Measurements from ENCODE around the gene OAF.
"Not testable (repeated sequence)": the region's sequence is repeated elsewhere in the genome, so short reads cannot be mapped to it uniquely, and the experiment has no call there.

Gene OAF

GRCh38 chr11:120259241-120259640 is 48.4 kb downstream of the OAF start:
- H3K36me3 ChIP-seq (replicated peaks) = no peaks in the 10 kb centered on the region
- DNase-seq (ENCODE audit: low spot score in 2 of 2) = no peak

GRCh38 chr11:120259988-120260565 is 49.2 kb downstream of the OAF start:
- no peak overlapping the region for H3K4me3 ChIP-seq
- no peaks in the 10 kb centered on the region for H3K9me3 ChIP-seq
- no peaks in the 10 kb centered on the region for H3K36me3 ChIP-seq (replicated peaks)
- in situ Hi-C loops (cut with MboI; ENCODE audit: low sequenced_read_pairs) = no loop called here
- peaks cover 21% of the 10 kb centered on the region for H3K27me3 ChIP-seq (ENCODE audit: low read depth)
- no peak for DNase-seq (ENCODE audit: low spot score in 2 of 2)
- H3K4me1 ChIP-seq = peaks cover 6% of the 10 kb centered on the region; the same call in 1 of the 2 replicates

More at GRCh38 chr11:120259241-120259640, 48.4 kb downstream of the OAF start:
- peaks cover 6% of the 10 kb centered on the region; the same call in 1 of the 2 replicates for H3K4me1 ChIP-seq
- no peak overlapping the region for H3K4me3 ChIP-seq
- no peaks in the 10 kb centered on the region for H3K9me3 ChIP-seq
- H3K27me3 ChIP-seq (ENCODE audit: low read depth) = peaks cover 21% of the 10 kb centered on the region
- in situ Hi-C loops (cut with MboI; ENCODE audit: low sequenced_read_pairs) = no loop called here

- peaks cover 3% of the 10 kb centered on the region; the same call in 1 of the 2 replicates for H3K4me1 ChIP-seq
- no peak overlapping the region for H3K4me3 ChIP-seq
- no peaks in the 10 kb centered on the region for H3K36me3 ChIP-seq (replicated peaks)
- H3K9me3 ChIP-seq = no peaks in the 10 kb centered on the region
- in situ Hi-C loops (cut with MboI; ENCODE audit: low sequenced_read_pairs) = no loop called here
- no peak for DNase-seq (ENCODE audit: low spot score in 2 of 2)
- H3K27me3 ChIP-seq (ENCODE audit: low read depth) = peaks cover 20% of the 10 kb centered on the region
Observed at GRCh38 chr11:120260616-120261015, 49.8 kb downstream of the OAF start.

GRCh38 chr11:120261321-120261720 is 50.5 kb downstream of the OAF start:
- no peaks in the 10 kb centered on the region for H3K9me3 ChIP-seq
- peaks cover 13% of the 10 kb centered on the region for H3K27me3 ChIP-seq (ENCODE audit: low read depth)
- H3K4me3 ChIP-seq = no peak overlapping the region
- DNase-seq (ENCODE audit: low spot score in 2 of 2) = no peak
- H3K36me3 ChIP-seq (replicated peaks) = no peaks in the 10 kb centered on the region
- in situ Hi-C loops (cut with MboI; ENCODE audit: low sequenced_read_pairs) = no loop called here
- H3K4me1 ChIP-seq = no peaks in the 10 kb centered on the region

GRCh38 chr11:120261931-120262330 is 51.1 kb downstream of the OAF start:
- H3K27me3 ChIP-seq (ENCODE audit: low read depth) = peaks cover 11% of the 10 kb centered on the region; the same call in 1 of the 2 replicates
- no peak for DNase-seq (ENCODE audit: low spot score in 2 of 2)
- H3K9me3 ChIP-seq = no peaks in the 10 kb centered on the region
- H3K36me3 ChIP-seq (replicated peaks) = no peaks in the 10 kb centered on the region
- H3K4me3 ChIP-seq = no peak overlapping the region
- in situ Hi-C loops (cut with MboI; ENCODE audit: low sequenced_read_pairs) = no loop called here
- no peaks in the 10 kb centered on the region for H3K4me1 ChIP-seq

GRCh38 chr11:120267319-120267718 is 56.5 kb downstream of the OAF start:
- no peaks in the 10 kb centered on the region for H3K9me3 ChIP-seq
- no peaks in the 10 kb centered on the region for H3K4me1 ChIP-seq
- H3K36me3 ChIP-seq (replicated peaks) = no peaks in the 10 kb centered on the region
- no peak overlapping the region for H3K4me3 ChIP-seq
- no peak for DNase-seq (ENCODE audit: low spot score in 2 of 2)
- in situ Hi-C loops (cut with MboI; ENCODE audit: low sequenced_read_pairs) = no loop called here
- H3K27me3 ChIP-seq (ENCODE audit: low read depth) = peaks cover 26% of the 10 kb centered on the region

- in situ Hi-C loops (cut with MboI; ENCODE audit: low sequenced_read_pairs) = no loop called here
Observed at GRCh38 chr11:120268686-120269085, 57.9 kb downstream of the OAF start.

GRCh38 chr11:120270386-120270785 is 59.6 kb downstream of the OAF start:
- DNase-seq (ENCODE audit: low spot score in 2 of 2) = no peak
- H3K27me3 ChIP-seq (ENCODE audit: low read depth) = peaks cover 23% of the 10 kb centered on the region
- no peak overlapping the region for H3K4me3 ChIP-seq
- no peaks in the 10 kb centered on the region for H3K36me3 ChIP-seq (replicated peaks)
- in situ Hi-C loops (cut with MboI; ENCODE audit: low sequenced_read_pairs) = no loop called here
- no peaks in the 10 kb centered on the region for H3K4me1 ChIP-seq
- H3K9me3 ChIP-seq = no peaks in the 10 kb centered on the region

More at GRCh38 chr11:120268686-120269085, 57.9 kb downstream of the OAF start:
- no peaks in the 10 kb centered on the region for H3K4me1 ChIP-seq
- no peaks in the 10 kb centered on the region for H3K9me3 ChIP-seq
- no peak for DNase-seq (ENCODE audit: low spot score in 2 of 2)
- no peaks in the 10 kb centered on the region for H3K36me3 ChIP-seq (replicated peaks)
- H3K4me3 ChIP-seq = no peak overlapping the region
- peaks cover 23% of the 10 kb centered on the region for H3K27me3 ChIP-seq (ENCODE audit: low read depth)

- Histone ChIP-seq H3K4me3 (no peak overlapping the region), H3K27me3 (ENCODE audit: low read depth) (peaks cover 23% of the 10 kb centered on the region), H3K36me3 (replicated peaks) (no peaks in the 10 kb centered on the region), H3K4me1 (no peaks in the 10 kb centered on the region), H3K9me3 (no peaks in the 10 kb centered on the region)
- in situ Hi-C loops (cut with MboI; ENCODE audit: low sequenced_read_pairs) = no loop called here
- DNase-seq (ENCODE audit: low spot score in 2 of 2) = no peak
Observed at GRCh38 chr11:120271672-120272071, 60.8 kb downstream of the OAF start.

GRCh38 chr11:120272303-120272702 is 61.5 kb downstream of the OAF start:
- H3K27me3 ChIP-seq (ENCODE audit: low read depth) = peaks cover 23% of the 10 kb centered on the region
- no peaks in the 10 kb centered on the region for H3K9me3 ChIP-seq
- in situ Hi-C loops (cut with MboI; ENCODE audit: low sequenced_read_pairs) = no loop called here
- no peak overlapping the region for H3K4me3 ChIP-seq
- H3K36me3 ChIP-seq (replicated peaks) = no peaks in the 10 kb centered on the region
- no peaks in the 10 kb centered on the region for H3K4me1 ChIP-seq
- DNase-seq (ENCODE audit: low spot score in 2 of 2) = no peak

- Histone ChIP-seq H3K9me3 (no peaks in the 10 kb centered on the region), H3K4me3 (no peak overlapping the region), H3K4me1 (no peaks in the 10 kb centered on the region), H3K36me3 (replicated peaks) (no peaks in the 10 kb centered on the region), H3K27me3 (ENCODE audit: low read depth) (peaks cover 16% of the 10 kb centered on the region)
- no peak for DNase-seq (ENCODE audit: low spot score in 2 of 2)
- in situ Hi-C loops (cut with MboI; ENCODE audit: low sequenced_read_pairs) = no loop called here
Observed at GRCh38 chr11:120273432-120273831, 62.6 kb downstream of the OAF start.

GRCh38 chr11:120273956-120274355 is 63.1 kb downstream of the OAF start:
- in situ Hi-C loops (cut with MboI; ENCODE audit: low sequenced_read_pairs); DNase-seq (ENCODE audit: low spot score in 2 of 2); H3K9me3 ChIP-seq; H3K4me1 ChIP-seq; H3K4me3 ChIP-seq; H3K36me3 ChIP-seq (replicated peaks): not testable (repeated sequence)
- H3K27me3 ChIP-seq (ENCODE audit: low read depth) = peaks cover 11% of the 10 kb centered on the region

GRCh38 chr11:120279502-120279901 is 68.7 kb downstream of the OAF start:
- Histone ChIP-seq H3K9me3 (no peaks in the 10 kb centered on the region), H3K27me3 (ENCODE audit: low read depth) (no peaks in the 10 kb centered on the region), H3K4me1 (no peaks in the 10 kb centered on the region), H3K36me3 (replicated peaks) (no peaks in the 10 kb centered on the region), H3K4me3 (no peak overlapping the region)
- no peak for DNase-seq (ENCODE audit: low spot score in 2 of 2)
- in situ Hi-C loops (cut with MboI; ENCODE audit: low sequenced_read_pairs) = no loop called here
